COLO829 (cell line): ENCODE measurements around the gene EVI2B.
"Not testable (repeated sequence)": the region's sequence is repeated elsewhere in the genome, so short reads cannot be mapped to it uniquely, and the experiment has no call there.

Experiments used
- DNase-seq: peaks from one replicate; pipeline ENCODE4 v3.0.0; 2012; ENCODE audit warnings: low spot score

Gene EVI2B

DNA sequence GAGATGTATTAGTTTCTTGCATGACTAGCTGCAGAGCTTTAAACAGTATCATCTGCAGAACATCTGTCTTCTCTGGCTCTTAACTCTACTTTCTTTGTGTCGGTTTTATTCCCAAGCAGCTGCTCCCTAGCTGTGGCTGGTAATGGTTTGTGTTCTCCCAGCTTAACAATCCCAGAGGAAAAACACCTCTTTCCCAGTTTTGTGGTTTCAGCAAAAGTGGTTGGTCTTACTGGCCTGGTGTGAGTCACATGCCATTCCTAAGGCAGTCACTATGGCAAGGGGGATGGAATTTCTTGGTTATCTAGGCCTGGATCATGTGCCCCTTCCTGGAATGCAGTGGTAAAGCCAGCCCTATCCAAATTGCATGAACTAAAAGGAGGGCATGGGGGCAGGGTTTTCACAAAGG, 44.3 kb downstream of the EVI2B start:
- peak; percentile 84 for DNase-seq

GRCh38 chr17:31269036-31269577, 44.7 kb downstream of the EVI2B start:
- DNase-seq, result no peak

GRCh38 chr17:31266042-31266441, 47.8 kb downstream of the EVI2B start:
- DNase-seq, result no peak

- DNase-seq, result not testable (repeated sequence)
Observed at GRCh38 chr17:31262923-31263322, 50.9 kb downstream of the EVI2B start.

DNA sequence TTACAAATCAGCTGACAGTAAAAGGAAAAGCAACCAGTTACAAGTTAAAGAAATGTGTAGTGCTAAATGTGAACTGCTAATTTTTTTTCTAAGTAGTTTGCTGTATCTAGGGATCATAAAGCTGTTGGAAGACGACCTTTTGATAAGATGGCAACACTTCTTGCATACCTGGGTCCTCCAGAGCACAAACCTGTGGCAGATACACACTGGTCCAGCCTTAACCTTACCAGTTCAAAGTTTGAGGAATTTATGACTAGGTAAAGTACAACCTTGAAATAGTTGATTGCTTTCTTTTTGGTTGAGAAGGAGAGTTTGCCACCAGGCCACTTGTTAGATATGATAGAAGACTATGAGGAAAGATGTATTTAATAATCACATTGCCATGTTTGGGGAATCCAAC, 52.3 kb downstream of the EVI2B start:
- DNase-seq, result no peak

GRCh38 chr17:31260151-31260550, 53.7 kb downstream of the EVI2B start:
- no peak for DNase-seq

- DNase-seq, result no peak
Observed at GRCh38 chr17:31256936-31257335, 56.9 kb downstream of the EVI2B start.

GRCh38 chr17:31254654-31255053, 59.2 kb downstream of the EVI2B start:
- no peak for DNase-seq
